Measurements from ENCODE around the gene ZSCAN12. TPM values are rescaled to one million over a fixed set of nuclear protein-coding genes. Genes with fewer than 3 reads are reported as not detected.
A peak's percentile ranks its signal among the peaks of the same experiment; 100 is the strongest.

ZSCAN12 gene
- total RNA-seq, 1 donor from 2014 or later = 1.9 TPM

GRCh38 chr6:28335564-28336283, 63.8 kb downstream of the ZSCAN12 start, which contains the start of gene ZSCAN31:
ZSCAN31 (minus strand) TSS chr6:28336148; CDS start chr6:28329683, 6,465 bp downstream.
- DNase-seq (peak; percentile 93), ATAC-seq (peak; percentile 97)
- intact Hi-C loops (cut with micrococcal nuclease) = no loop called here

DNA sequence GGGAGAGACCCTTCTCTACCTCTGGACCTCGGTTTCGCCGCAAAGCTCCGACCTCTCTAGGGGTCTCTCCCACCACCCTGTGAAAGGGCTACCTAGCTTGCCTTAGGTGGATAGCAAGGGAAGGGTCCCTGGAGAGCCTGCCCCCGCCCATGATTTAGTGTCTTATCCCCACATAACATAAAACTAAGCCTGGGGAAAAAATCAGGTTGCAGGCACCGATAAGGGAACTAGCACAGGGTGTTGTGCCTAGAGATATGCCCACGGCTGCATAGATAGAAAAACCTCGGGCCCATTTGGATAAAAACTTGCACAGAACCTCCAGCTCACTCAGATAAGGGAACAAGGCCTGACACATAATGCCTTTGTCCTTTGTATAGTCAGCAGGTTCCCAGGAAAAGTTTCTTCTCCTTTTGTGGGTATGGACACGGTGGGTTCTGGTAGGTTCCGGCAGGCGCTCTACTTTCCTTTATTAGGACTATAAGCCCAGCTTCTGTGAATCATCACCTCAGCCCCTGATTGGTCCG, 64.4 kb downstream of the ZSCAN12 start:
- no peak for DNase-seq
- no peak for ATAC-seq
- intact Hi-C loops (cut with micrococcal nuclease) = no loop called here

GRCh38 chr6:28334286-28335039, 65.1 kb downstream of the ZSCAN12 start:
- intact Hi-C loops (cut with micrococcal nuclease) = no loop called here
- DNase-seq (no peak), ATAC-seq (no peak)

DNA sequence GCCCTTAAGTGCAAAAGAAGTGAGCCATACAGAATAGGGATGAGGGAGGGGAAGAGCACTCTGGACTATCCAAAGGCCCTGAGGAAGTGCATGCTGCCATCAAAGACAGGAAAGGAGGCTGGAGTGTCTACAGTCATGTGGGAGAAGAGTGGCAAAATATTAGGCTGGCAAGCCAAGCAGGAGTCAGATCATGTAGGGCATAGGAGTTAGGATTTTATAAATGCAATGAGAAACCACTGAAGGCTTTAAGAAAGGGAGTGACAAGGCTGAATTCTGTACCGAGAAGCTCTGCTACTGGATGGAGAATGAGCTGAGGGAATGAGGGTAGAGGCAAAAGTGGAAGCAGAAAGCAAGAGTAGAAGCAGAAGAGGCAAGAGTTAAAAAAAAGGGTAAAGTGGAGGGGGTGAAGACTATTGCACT, 65.9 kb downstream of the ZSCAN12 start:
- DNase-seq (no peak), ATAC-seq (no peak)
- intact Hi-C loops (cut with micrococcal nuclease) = no loop called here

- intact Hi-C loops (cut with micrococcal nuclease) = no loop called here
- DNase-seq = no peak
Observed at GRCh38 chr6:28333047-28333446, 66.5 kb downstream of the ZSCAN12 start.

GRCh38 chr6:28330041-28330440, 69.5 kb downstream of the ZSCAN12 start:
- DNase-seq (no peak), ATAC-seq (no peak)
- intact Hi-C loops (cut with micrococcal nuclease) = no loop called here

More at GRCh38 chr6:28333047-28333446, 66.5 kb downstream of the ZSCAN12 start:
- ATAC-seq = no peak

Other genes starting within 250 kb of the ZSCAN12 start
- gene ZSCAN9, start 174.5 kb downstream of the ZSCAN12 start, total RNA-seq = 10.2 TPM
- gene ZKSCAN4, start 147.5 kb downstream of the ZSCAN12 start, total RNA-seq = 2.7 TPM
- 6.3 TPM for gene NKAPL, start 140.4 kb downstream of the ZSCAN12 start, total RNA-seq
- gene ZSCAN26, start 132.6 kb downstream of the ZSCAN12 start, total RNA-seq = 13.8 TPM
- 2.3 TPM for gene PGBD1, start 118.2 kb downstream of the ZSCAN12 start, total RNA-seq
- gene ZSCAN31, start 63.6 kb downstream of the ZSCAN12 start, total RNA-seq = 8.6 TPM
- 4.7 TPM for gene ZKSCAN3, start 49.8 kb downstream of the ZSCAN12 start, total RNA-seq
- 1.2 TPM for gene ZSCAN23, start 43.7 kb upstream of the ZSCAN12 start, total RNA-seq
- gene GPX6, start 116.0 kb upstream of the ZSCAN12 start, total RNA-seq = not detected
- not detected for gene GPX5, start 126.1 kb upstream of the ZSCAN12 start, total RNA-seq

Measured in left ventricle myocardium superior (tissue), 1 donor.